HepG2 (cell line): ENCODE measurements around the gene DOCK1. TPM values are rescaled to one million over a fixed set of nuclear protein-coding genes. Genes with fewer than 3 reads are reported as not detected.

ENCODE experiments used
- ATAC-seq: fragments of 200-7000 bp; cut with Tn5 transposase; 3 replicates; pipeline ENCODE4 v1.9.1; 2020; ENCODE audit warnings: mild to moderate bottlenecking, moderate library complexity
- BruUV-seq: library from RNA; stranded (reverse); fragments of 400-500 nt; replicated peaks from 2 replicates; lab custom pipeline; 2021; lab: Mats Ljungman, UMichigan
- CTCF ChIA-PET: fragments of 300-600 bp; formaldehyde crosslinking; extraction: SDS; loops from one replicate; lab custom pipeline; 2021; ENCODE audit warnings: low total read pairs, inconsistent platforms, low intra/inter-chr PET ratio; lab: Yijun Ruan, JAX
- POLR2A ChIA-PET: fragments of 350-600 bp; sonication (Branson Sonifier 250); formaldehyde crosslinking; loops from one replicate; lab custom pipeline; 2020; ENCODE audit warnings: antibody characterized with exemption, inconsistent platforms; lab: Yijun Ruan, JAX
- DNase-seq: peaks from one replicate; pipeline ENCODE4 v3.0.0-alpha.2; 2015; ENCODE audit warnings: low spot score
- FAIRE-seq: peaks from 3 replicates; lab custom pipeline; 2011; peaks lifted over from hg19 to GRCh38; lab: Jason Lieb, UNC
- H2AFZ ChIP-seq: one replicate; pipeline ENCODE4 v1.6.1; 2011; ENCODE audit warnings: low read length, inconsistent platforms
- H3K27ac ChIP-seq: fragments of 300-600 bp; 3 replicates; pipeline ENCODE4 v1.8.0; 2011; ENCODE audit warnings: mixed run types, mild to moderate bottlenecking, mixed read lengths, low read length, inconsistent platforms; ENCODE audit not compliant: insufficient read depth; ENCODE audit errors: extremely low read length
- H3K27me3 ChIP-seq, 2 experiments: fragments of 200-600 bp in 1 of 2; 2 replicates in 1 of 2; 3 replicates in 1 of 2; pipeline versions ENCODE4 v1.6.0 to v1.8.0; 2011; ENCODE audit warnings: low read length in 2 of 2, mild to moderate bottlenecking in 2 of 2, moderate library complexity in 2 of 2, inconsistent platforms in 1 of 2; ENCODE audit not compliant: insufficient read depth in 2 of 2, control insufficient read depth in 1 of 2
- H3K36me3 ChIP-seq, 2 experiments: fragments of 200-600 bp in 1 of 2; replicated peaks in 1 of 2; 2 replicates in 1 of 2; 3 replicates in 1 of 2; pipeline versions ENCODE4 v1.5.1 to v1.8.0; 2011; ENCODE audit warnings: low read length in 2 of 2, inconsistent platforms in 1 of 2; ENCODE audit not compliant: insufficient read depth in 2 of 2, control insufficient read depth in 1 of 2
- H3K4me1 ChIP-seq: 2 replicates; pipeline ENCODE4 v1.5.1; 2012; ENCODE audit warnings: low read length, inconsistent platforms; ENCODE audit not compliant: insufficient read depth
- H3K4me2 ChIP-seq: 2 replicates; pipeline ENCODE4 v1.6.0; 2011; ENCODE audit warnings: low read depth, low read length, inconsistent platforms
- H3K4me3 ChIP-seq, 3 experiments: fragments of 200-600 bp in 1 of 3; sonication (generic), shearing (Covaris generic) in 1 of 3; replicated peaks in 1 of 3; 2 replicates each; pipeline ENCODE4 v1.5.1; 2011 to 2016; ENCODE audit warnings: low read length in 3 of 3, inconsistent platforms in 2 of 3, low read depth in 2 of 3, mild to moderate bottlenecking in 2 of 3, control low read depth in 1 of 3, mixed read lengths in 1 of 3; ENCODE audit not compliant: insufficient read depth in 1 of 3
- H3K79me2 ChIP-seq: one replicate; pipeline ENCODE4 v1.6.1; 2011; ENCODE audit warnings: low read length, inconsistent platforms; ENCODE audit not compliant: insufficient read depth
- H3K9ac ChIP-seq: 2 replicates; pipeline ENCODE4 v1.6.0; 2011; ENCODE audit warnings: mild to moderate bottlenecking, low read depth, low read length, inconsistent platforms; ENCODE audit not compliant: insufficient read depth
- H3K9me3 ChIP-seq: 2 replicates; pipeline ENCODE4 v1.5.1; 2012; ENCODE audit warnings: mild to moderate bottlenecking, low read length
- H4K20me1 ChIP-seq: 2 replicates; pipeline ENCODE4 v1.6.0; 2011; ENCODE audit warnings: inconsistent platforms, mild to moderate bottlenecking, low read length, moderate library complexity; ENCODE audit not compliant: insufficient read depth
- CREB3 ChIP-seq: sonication (generic); formaldehyde crosslinking; IDR thresholded peaks from 2 replicates; pipeline ENCODE4 v1.5.0; 2020; ENCODE audit warnings: missing genetic modification reagents
- DR1 ChIP-seq: sonication (generic); formaldehyde crosslinking; IDR thresholded peaks from 2 replicates; pipeline ENCODE4 v1.8.0; 2021; ENCODE audit warnings: mild to moderate bottlenecking, missing genetic modification reagents, inconsistent platforms
- PRDM15 ChIP-seq: sonication (generic); formaldehyde crosslinking; IDR thresholded peaks from 2 replicates; pipeline ENCODE4 v1.4.0; 2020; ENCODE audit warnings: missing genetic modification reagents
- ZGPAT ChIP-seq: IDR thresholded peaks from 2 replicates; pipeline ENCODE4 v1.6.1; 2016; ENCODE audit warnings: mild to moderate bottlenecking
- WGBS: methylation state at CpG from one replicate; pipeline ENCODE4 v1.1.6; 2017; ENCODE audit warnings: low lambda C conversion rate; 5-methylcytosine and 5-hydroxymethylcytosine counted together
- in situ Hi-C: cut with HindIII; loops from 2 replicates; pipeline ENCODE4 v1.10.0; 2017; ENCODE audit warnings: low pct_unique_long_range_greater_than_20kb; ENCODE audit not compliant: extremely low pct_ligation_motif_present
- intact Hi-C: fragments of 100-400 bp; cut with micrococcal nuclease; formaldehyde crosslinking; loops from one replicate; pipeline ENCODE4 v1.10.0; 2022; ENCODE audit not compliant: unreplicated experiment
- polyA plus RNA-seq, 8 experiments: library from polyadenylated mRNA; depleted of rRNA in 3 of 8; stranded (reverse) in 7 of 8; unstranded in 1 of 8; fragments of >200 nt; fragmentation: Illumina TruSeq in 4 of 8; extraction: Trizol in 4 of 8; gene quantifications; 2 replicates each; pipeline versions ENCODE4 v1.2.1 to v1.2.3, GENCODE V29; 2011 to 2016; ENCODE audit warnings: low read depth in 4 of 8, missing spikeins in 1 of 8, mixed read lengths in 1 of 8; ENCODE audit not compliant: insufficient read depth in 1 of 8
- total RNA-seq, 5 experiments: library from RNA; depleted of rRNA; stranded (reverse); fragments of >200 nt; fragmentation: Illumina TruSeq; extraction: Trizol; gene quantifications; 2 replicates each; pipeline ENCODE4 v1.2.3, GENCODE V29; 2016; ENCODE audit warnings: low read depth in 1 of 5

The DOCK1 gene
- total and polyA plus RNA-seq, 2 of the 13 experiments (the other 11 are each of a cell fraction or from before 2014, with no cell fraction given) = 8.3 to 25.5 TPM

- TF ChIP-seq PRDM15 (CRISPR knock-in tag) = no peak
- no peak for TF ChIP-seq DR1 (CRISPR knock-in tag)
These were observed 115.0 kb downstream of the DOCK1 start (continued) for GRCh38 chr10:127020260-127020659.

GRCh38 chr10:127021801-127022200 lies 116.6 kb downstream of the DOCK1 start:
- H3K4me3 ChIP-seq = no peak overlapping the region
- no peaks in the 10 kb centered on the region for H3K27me3 ChIP-seq
- H2AFZ ChIP-seq = no peak overlapping the region
- DNase-seq = no peak
- FAIRE-seq = no peak
- BruUV-seq = no TSS peak
- no peak overlapping the region for H3K27ac ChIP-seq
- intact Hi-C loops (no loop called here), in situ Hi-C loops (no loop called here)
- ATAC-seq = no peak
- H3K4me1 ChIP-seq = no peaks in the 10 kb centered on the region
- WGBS = 97% methylated on average over 6 of the region's 6 CpGs
- ChIA-PET CTCF (no interaction called here), POLR2A (no interaction called here)
- TF ChIP-seq CREB3 (CRISPR knock-in tag) (no peak), ZGPAT (CRISPR knock-in tag) (no peak)
- no peak overlapping the region for H3K9ac ChIP-seq
- no peaks in the 10 kb centered on the region for H3K9me3 ChIP-seq
- no peaks in the 10 kb centered on the region for H4K20me1 ChIP-seq
- H3K79me2 ChIP-seq = no peaks in the 10 kb centered on the region
- H3K4me2 ChIP-seq = no peak overlapping the region
- H3K36me3 ChIP-seq = peaks cover 8 to 44% of the 10 kb centered on the region in 2 experiments
